Fibroblast of lung (primary cell): ENCODE results near the gene WDR86. TPM values are rescaled to one million over a fixed set of nuclear protein-coding genes. Genes with fewer than 3 reads are reported as not detected.

ENCODE experiments used
- DNase-seq, 2 donors: peaks; one replicate each; pipeline versions ENCODE4 v3.0.0 to v3.0.0-alpha.2; 2010; ENCODE audit warnings: low read depth in 2 of 2
- H2AFZ ChIP-seq: 2 replicates; pipeline ENCODE4 v1.5.1; 2012; ENCODE audit warnings: low read length, control low read depth, inconsistent platforms
- H3K27ac ChIP-seq: 2 replicates; pipeline ENCODE4 v1.5.1; 2011; ENCODE audit warnings: low read length, control low read depth; ENCODE audit not compliant: insufficient read depth
- H3K27me3 ChIP-seq: 2 replicates; pipeline ENCODE4 v1.5.1; 2011; ENCODE audit warnings: mild to moderate bottlenecking, low read length; ENCODE audit not compliant: control insufficient read depth, insufficient read depth
- H3K36me3 ChIP-seq: 2 replicates; pipeline ENCODE4 v1.5.1; 2011; ENCODE audit warnings: low read length; ENCODE audit not compliant: control insufficient read depth, insufficient read depth
- H3K4me1 ChIP-seq: 2 replicates; pipeline ENCODE4 v1.5.1; 2011; ENCODE audit warnings: low read length; ENCODE audit not compliant: control insufficient read depth, insufficient read depth; ENCODE audit errors: extremely low read depth
- H3K4me2 ChIP-seq: 2 replicates; pipeline ENCODE4 v1.5.1; 2011; ENCODE audit warnings: low read length, control low read depth; ENCODE audit not compliant: insufficient read depth; ENCODE audit errors: extremely low read depth
- H3K4me3 ChIP-seq, 4 experiments: fragments of 200-600 bp in 1 of 4; sonication (generic) in 1 of 4; replicated peaks in 1 of 4; 2 replicates each; pipeline ENCODE4 v1.5.1; 2011 to 2016; ENCODE audit warnings: low read length in 4 of 4, low read depth in 3 of 4, mild to moderate bottlenecking in 3 of 4, control low read depth in 2 of 4, inconsistent platforms in 1 of 4, mixed read lengths in 1 of 4; ENCODE audit not compliant: insufficient read depth in 1 of 4; ENCODE audit errors: control extremely low read depth in 1 of 4
- H3K79me2 ChIP-seq: 2 replicates; pipeline ENCODE4 v1.5.1; 2012; ENCODE audit warnings: mild to moderate bottlenecking, low read length, inconsistent platforms; ENCODE audit not compliant: control insufficient read depth, insufficient read depth
- H3K9ac ChIP-seq: 2 replicates; pipeline ENCODE4 v1.5.1; 2011; ENCODE audit warnings: mild to moderate bottlenecking, low read length, control low read depth; ENCODE audit not compliant: insufficient read depth
- H3K9me3 ChIP-seq: 2 replicates; pipeline ENCODE4 v1.5.1; 2012; ENCODE audit warnings: low read depth, low read length; ENCODE audit not compliant: control insufficient read depth, insufficient read depth
- H4K20me1 ChIP-seq: 2 replicates; pipeline ENCODE4 v1.5.1; 2011; ENCODE audit warnings: low read length; ENCODE audit not compliant: control insufficient read depth, insufficient read depth; ENCODE audit errors: extremely low read depth
- EZH2 ChIP-seq: IDR thresholded peaks from 2 replicates; pipeline ENCODE4 v1.5.1; 2012; ENCODE audit warnings: low read length, control low read depth, mild to moderate bottlenecking; ENCODE audit errors: missing control alignments
- polyA plus RNA-seq, 2 donors: library from polyadenylated mRNA; depleted of rRNA in 1 of 2; stranded (reverse) in 1 of 2; unstranded in 1 of 2; fragments of >200 nt; gene quantifications; 2 replicates each; pipeline ENCODE4 v1.2.1, GENCODE V29; 2011 to 2012; ENCODE audit warnings: missing spikeins in 1 of 2
- total RNA-seq: library from RNA; depleted of rRNA; stranded (reverse); fragments of >200 nt; gene quantifications from 2 replicates; pipeline ENCODE4 v1.2.1, GENCODE V29; 2014
- TF ChIP-seq, protein P1 (sequence below), 2 donors: IDR thresholded peaks in 1 of 2; conservative IDR thresholded peaks in 1 of 2; 1 replicate in 1 of 2; 2 replicates in 1 of 2; pipeline ENCODE4 v1.5.1; 2011 to 2012; ENCODE audit warnings: low read length in 2 of 2, control low read depth in 1 of 2, inconsistent platforms in 1 of 2, low read depth in 1 of 2, mild to moderate bottlenecking in 1 of 2

The WDR86 gene
- total and polyA plus RNA-seq, 2 donors (not counting 1 experiment from before 2014, with no cell fraction given) = 0.33 TPM; not detected in 1

DNA sequence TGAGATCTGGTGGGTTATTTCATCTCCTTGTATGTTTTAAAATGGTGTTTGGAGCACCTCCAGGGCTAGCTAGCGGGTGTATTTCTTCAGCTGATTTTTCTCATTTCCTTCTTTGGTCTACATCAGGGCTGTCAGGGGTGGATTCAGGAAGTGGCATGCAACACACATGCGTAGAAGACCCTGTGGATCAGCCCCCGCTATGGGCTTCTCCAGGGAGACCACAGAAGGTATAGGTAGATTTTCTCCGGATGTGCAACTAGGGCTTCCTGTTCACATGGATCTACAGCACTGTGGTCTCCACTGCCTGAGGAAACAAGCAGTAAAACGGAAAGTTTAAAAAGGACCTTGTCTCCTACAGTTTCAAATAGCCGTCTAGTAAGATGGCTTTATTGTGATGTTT lies 57.9 kb downstream of the WDR86 start:
- Histone ChIP-seq H3K36me3 (peaks cover 17% of the 10 kb centered on the region), H3K27ac (no peak overlapping the region), H3K79me2 (no peaks in the 10 kb centered on the region), H3K4me1 (no peaks in the 10 kb centered on the region), H3K9ac (no peak overlapping the region), H3K4me3 (no peak overlapping the region), H2AFZ (no peak overlapping the region), H3K27me3 (no peaks in the 10 kb centered on the region), H3K4me2 (no peak overlapping the region), H3K9me3 (no peaks in the 10 kb centered on the region), H4K20me1 (no peaks in the 10 kb centered on the region)
- TF ChIP-seq, protein P1, sequence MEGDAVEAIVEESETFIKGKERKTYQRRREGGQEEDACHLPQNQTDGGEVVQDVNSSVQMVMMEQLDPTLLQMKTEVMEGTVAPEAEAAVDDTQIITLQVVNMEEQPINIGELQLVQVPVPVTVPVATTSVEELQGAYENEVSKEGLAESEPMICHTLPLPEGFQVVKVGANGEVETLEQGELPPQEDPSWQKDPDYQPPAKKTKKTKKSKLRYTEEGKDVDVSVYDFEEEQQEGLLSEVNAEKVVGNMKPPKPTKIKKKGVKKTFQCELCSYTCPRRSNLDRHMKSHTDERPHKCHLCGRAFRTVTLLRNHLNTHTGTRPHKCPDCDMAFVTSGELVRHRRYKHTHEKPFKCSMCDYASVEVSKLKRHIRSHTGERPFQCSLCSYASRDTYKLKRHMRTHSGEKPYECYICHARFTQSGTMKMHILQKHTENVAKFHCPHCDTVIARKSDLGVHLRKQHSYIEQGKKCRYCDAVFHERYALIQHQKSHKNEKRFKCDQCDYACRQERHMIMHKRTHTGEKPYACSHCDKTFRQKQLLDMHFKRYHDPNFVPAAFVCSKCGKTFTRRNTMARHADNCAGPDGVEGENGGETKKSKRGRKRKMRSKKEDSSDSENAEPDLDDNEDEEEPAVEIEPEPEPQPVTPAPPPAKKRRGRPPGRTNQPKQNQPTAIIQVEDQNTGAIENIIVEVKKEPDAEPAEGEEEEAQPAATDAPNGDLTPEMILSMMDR (conservative IDR thresholded peaks at IDR 0.05 in 1 of 2, IDR thresholded peaks at IDR 0.05 in 1 of 2; ENCODE audit: low read depth in 1 of 2, low read length in 2 of 2) = no peak
- TF ChIP-seq EZH2 = no peak
- no peak for DNase-seq

DNA sequence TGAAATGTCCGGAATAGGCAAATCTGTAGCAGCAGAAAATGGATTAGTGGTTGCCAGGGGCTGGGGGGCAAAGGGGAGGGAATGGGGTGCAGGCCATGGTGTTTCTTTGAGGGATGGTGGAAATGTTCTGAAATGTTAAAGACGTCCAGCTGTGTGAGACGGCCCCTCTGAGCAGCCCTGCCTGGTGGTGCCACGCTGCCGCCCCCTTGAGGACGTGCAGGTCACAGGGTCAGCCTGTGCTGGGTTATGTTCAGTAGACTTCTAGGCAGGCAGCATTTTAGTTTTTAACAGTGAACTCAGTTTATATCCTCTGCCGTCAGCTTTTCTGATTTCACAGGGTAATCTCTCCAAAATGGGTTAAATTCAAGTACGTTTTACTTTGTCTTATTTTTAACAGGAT lies 58.8 kb downstream of the WDR86 start:
- TF ChIP-seq EZH2 = no peak
- TF ChIP-seq, protein P1 (conservative IDR thresholded peaks at IDR 0.05 in 1 of 2, IDR thresholded peaks at IDR 0.05 in 1 of 2; ENCODE audit: low read depth in 1 of 2, low read length in 2 of 2) = no peak
- H4K20me1 ChIP-seq = no peaks in the 10 kb centered on the region
- no peaks in the 10 kb centered on the region for H3K4me1 ChIP-seq
- no peaks in the 10 kb centered on the region for H3K79me2 ChIP-seq
- peaks cover 14% of the 10 kb centered on the region for H3K36me3 ChIP-seq
- no peak overlapping the region for H3K27ac ChIP-seq
- no peaks in the 10 kb centered on the region for H3K27me3 ChIP-seq
- no peak overlapping the region for H2AFZ ChIP-seq
- no peak overlapping the region for H3K9ac ChIP-seq
- no peak overlapping the region for H3K4me2 ChIP-seq
- H3K9me3 ChIP-seq = no peaks in the 10 kb centered on the region
- DNase-seq = no peak
- H3K4me3 ChIP-seq = no peak overlapping the region

DNA sequence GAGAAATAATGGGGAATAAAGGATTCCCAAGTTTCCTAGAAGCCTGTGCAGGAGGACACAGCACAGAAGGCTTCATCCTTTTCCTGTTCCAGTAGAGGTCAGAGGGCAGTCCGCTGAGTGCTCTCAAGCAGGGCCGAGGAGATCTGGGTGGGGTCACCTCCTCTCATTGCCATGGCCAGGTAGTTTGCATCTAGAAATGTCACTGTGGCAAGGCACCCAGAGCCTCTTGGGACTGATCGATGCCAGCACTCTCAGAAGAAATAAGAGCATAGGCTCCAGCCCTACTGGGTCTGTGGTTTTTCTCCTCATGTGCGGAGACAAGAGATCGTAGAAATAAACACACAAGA lies 60.4 kb downstream of the WDR86 start:
- Histone ChIP-seq H3K27ac (no peak overlapping the region), H2AFZ (no peak overlapping the region), H3K4me2 (no peak overlapping the region), H3K79me2 (no peaks in the 10 kb centered on the region), H3K27me3 (no peaks in the 10 kb centered on the region), H3K9me3 (no peaks in the 10 kb centered on the region), H4K20me1 (no peaks in the 10 kb centered on the region), H3K4me3 (no peak overlapping the region), H3K4me1 (no peaks in the 10 kb centered on the region), H3K36me3 (peaks cover 13% of the 10 kb centered on the region), H3K9ac (no peak overlapping the region)
- TF ChIP-seq, protein P1 (conservative IDR thresholded peaks at IDR 0.05 in 1 of 2, IDR thresholded peaks at IDR 0.05 in 1 of 2; ENCODE audit: low read depth in 1 of 2, low read length in 2 of 2) = no peak
- no peak for TF ChIP-seq EZH2
- no peak for DNase-seq
